Measurements from ENCODE around the gene MCTP1.
"Not testable (repeated sequence)": the region's sequence is repeated elsewhere in the genome, so short reads cannot be mapped to it uniquely, and the experiment has no call there.

The MCTP1 gene

GRCh38 chr5:95177456-95177855, 107.4 kb downstream of the MCTP1 start:
- Mint-ChIP-seq H3K27me3 (peaks cover 8% of the 10 kb centered on the region), H3K4me1 (ENCODE audit: low read depth) (no peaks in the 10 kb centered on the region), H3K9me3 (peaks cover 6% of the 10 kb centered on the region), H3K27ac (no peak overlapping the region), H3K4me3 (no peak overlapping the region), H3K36me3 (ENCODE audit: low read depth) (no peaks in the 10 kb centered on the region)

GRCh38 chr5:95175106-95175505, 109.8 kb downstream of the MCTP1 start:
- no peaks in the 10 kb centered on the region for H3K4me1 Mint-ChIP-seq (ENCODE audit: low read depth)
- peaks cover 4% of the 10 kb centered on the region for H3K9me3 Mint-ChIP-seq
- H3K4me3 Mint-ChIP-seq, result no peak overlapping the region

DNA sequence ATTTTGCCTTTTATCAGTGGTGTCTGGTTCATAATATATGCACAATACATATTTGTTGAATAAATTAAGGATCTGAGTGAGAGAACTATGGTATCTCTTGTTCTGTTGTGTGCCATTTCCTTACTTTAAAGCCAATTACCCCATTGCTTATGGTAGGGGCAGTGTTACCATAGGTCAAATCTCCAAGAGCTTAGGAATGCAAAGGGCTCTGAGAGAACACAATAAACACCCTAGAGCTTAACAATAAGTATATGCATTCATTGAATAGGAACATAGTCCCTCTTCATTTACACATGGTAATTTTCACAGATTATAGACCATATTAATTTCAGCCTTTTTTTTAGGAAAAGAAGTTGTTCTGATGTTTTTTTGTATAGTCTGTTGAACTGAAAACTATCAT, 112.2 kb downstream of the MCTP1 start:
- no peak overlapping the region for H3K27ac Mint-ChIP-seq
- H3K9me3 Mint-ChIP-seq, result peaks cover 10% of the 10 kb centered on the region
- no peaks in the 10 kb centered on the region for H3K4me1 Mint-ChIP-seq (ENCODE audit: low read depth)
- H3K4me3 Mint-ChIP-seq, result no peak overlapping the region
- H3K27me3 Mint-ChIP-seq, result no peaks in the 10 kb centered on the region
- H3K36me3 Mint-ChIP-seq (ENCODE audit: low read depth), result no peaks in the 10 kb centered on the region

More at GRCh38 chr5:95175106-95175505, 109.8 kb downstream of the MCTP1 start:
- no peak overlapping the region for H3K27ac Mint-ChIP-seq
- H3K36me3 Mint-ChIP-seq (ENCODE audit: low read depth), result no peaks in the 10 kb centered on the region
- H3K27me3 Mint-ChIP-seq, result no peaks in the 10 kb centered on the region

GRCh38 chr5:95164861-95165260, 120.0 kb downstream of the MCTP1 start:
- Mint-ChIP-seq H3K27ac (no peak overlapping the region), H3K27me3 (no peaks in the 10 kb centered on the region), H3K9me3 (peaks cover 4% of the 10 kb centered on the region), H3K4me1 (ENCODE audit: low read depth) (peaks cover 4% of the 10 kb centered on the region), H3K36me3 (ENCODE audit: low read depth) (no peaks in the 10 kb centered on the region), H3K4me3 (no peak overlapping the region)

DNA sequence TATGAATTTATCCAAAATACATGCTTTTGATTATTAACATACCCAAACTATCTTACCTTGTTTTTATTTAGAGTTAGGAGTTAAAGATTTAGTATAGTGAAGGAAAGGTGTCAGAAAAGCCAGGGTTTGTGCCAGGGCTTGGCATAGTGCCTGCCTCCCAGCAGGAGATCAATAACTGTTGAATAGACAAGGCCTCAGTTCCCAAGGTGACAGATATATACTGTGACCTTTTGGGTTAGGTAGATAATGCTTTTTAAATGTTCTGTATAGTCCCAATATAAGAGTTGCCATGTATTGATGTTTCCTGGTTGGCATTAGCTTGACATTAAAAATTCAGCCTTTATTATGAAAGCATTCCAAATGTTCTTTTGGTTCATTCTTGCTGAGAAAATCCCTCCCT, 121.8 kb downstream of the MCTP1 start:
- Mint-ChIP-seq H3K27ac (no peak overlapping the region), H3K4me1 (ENCODE audit: low read depth) (peaks cover 4% of the 10 kb centered on the region), H3K27me3 (no peaks in the 10 kb centered on the region), H3K4me3 (no peak overlapping the region), H3K36me3 (ENCODE audit: low read depth) (no peaks in the 10 kb centered on the region), H3K9me3 (no peaks in the 10 kb centered on the region)

GRCh38 chr5:95162231-95162992, 122.5 kb downstream of the MCTP1 start:
- H3K9me3 Mint-ChIP-seq, result no peaks in the 10 kb centered on the region
- no peak overlapping the region for H3K4me3 Mint-ChIP-seq
- H3K4me1 Mint-ChIP-seq (ENCODE audit: low read depth), result peaks cover 4% of the 10 kb centered on the region
- H3K36me3 Mint-ChIP-seq (ENCODE audit: low read depth), result no peaks in the 10 kb centered on the region
- no peaks in the 10 kb centered on the region for H3K27me3 Mint-ChIP-seq
- peak overlapping the region; percentile 32 for H3K27ac Mint-ChIP-seq

GRCh38 chr5:95159603-95160002, 125.3 kb downstream of the MCTP1 start:
- H3K27me3 Mint-ChIP-seq, result no peaks in the 10 kb centered on the region
- H3K36me3 Mint-ChIP-seq (ENCODE audit: low read depth), result no peaks in the 10 kb centered on the region
- peaks cover 4% of the 10 kb centered on the region for H3K4me1 Mint-ChIP-seq (ENCODE audit: low read depth)
- no peak overlapping the region for H3K4me3 Mint-ChIP-seq
- no peaks in the 10 kb centered on the region for H3K9me3 Mint-ChIP-seq
- no peak overlapping the region for H3K27ac Mint-ChIP-seq

- Mint-ChIP-seq H3K36me3 (ENCODE audit: low read depth) (no peaks in the 10 kb centered on the region), H3K4me1 (ENCODE audit: low read depth) (no peaks in the 10 kb centered on the region), H3K27ac (no peak overlapping the region)
Observed at GRCh38 chr5:95155888-95156287, 129.0 kb downstream of the MCTP1 start.

GRCh38 chr5:95153511-95153910, 131.4 kb downstream of the MCTP1 start:
- peaks cover 4% of the 10 kb centered on the region for H3K27me3 Mint-ChIP-seq
- H3K36me3 Mint-ChIP-seq (ENCODE audit: low read depth), result no peaks in the 10 kb centered on the region
- H3K4me1 Mint-ChIP-seq (ENCODE audit: low read depth), result no peaks in the 10 kb centered on the region
- H3K9me3 Mint-ChIP-seq, result no peaks in the 10 kb centered on the region
- no peak overlapping the region for H3K27ac Mint-ChIP-seq
- H3K4me3 Mint-ChIP-seq, result no peak overlapping the region

More at GRCh38 chr5:95155888-95156287, 129.0 kb downstream of the MCTP1 start:
- Mint-ChIP-seq H3K27me3 (peaks cover 4% of the 10 kb centered on the region), H3K9me3 (no peaks in the 10 kb centered on the region), H3K4me3 (no peak overlapping the region)

- no peaks in the 10 kb centered on the region for H3K4me1 Mint-ChIP-seq (ENCODE audit: low read depth)
- H3K27ac Mint-ChIP-seq, result no peak overlapping the region
- peaks cover 4% of the 10 kb centered on the region for H3K27me3 Mint-ChIP-seq
- peaks cover 6% of the 10 kb centered on the region for H3K9me3 Mint-ChIP-seq
- H3K4me3 Mint-ChIP-seq, result no peak overlapping the region
- no peaks in the 10 kb centered on the region for H3K36me3 Mint-ChIP-seq (ENCODE audit: low read depth)
Observed at GRCh38 chr5:95152535-95152934, 132.4 kb downstream of the MCTP1 start.

- H3K4me3 Mint-ChIP-seq, result no peak overlapping the region
- no peak overlapping the region for H3K27ac Mint-ChIP-seq
- H3K27me3 Mint-ChIP-seq, result peaks cover 4% of the 10 kb centered on the region
- no peaks in the 10 kb centered on the region for H3K4me1 Mint-ChIP-seq (ENCODE audit: low read depth)
- peaks cover 9% of the 10 kb centered on the region for H3K9me3 Mint-ChIP-seq
- no peaks in the 10 kb centered on the region for H3K36me3 Mint-ChIP-seq (ENCODE audit: low read depth)
Observed at GRCh38 chr5:95152131-95152530, 132.8 kb downstream of the MCTP1 start.

GRCh38 chr5:95151694-95152093, 133.2 kb downstream of the MCTP1 start:
- Mint-ChIP-seq H3K27me3 (peaks cover 4% of the 10 kb centered on the region), H3K4me3 (no peak overlapping the region), H3K36me3 (ENCODE audit: low read depth) (no peaks in the 10 kb centered on the region), H3K27ac (no peak overlapping the region), H3K4me1 (ENCODE audit: low read depth) (no peaks in the 10 kb centered on the region), H3K9me3 (peaks cover 9% of the 10 kb centered on the region)

- no peaks in the 10 kb centered on the region for H3K36me3 Mint-ChIP-seq (ENCODE audit: low read depth)
- H3K4me1 Mint-ChIP-seq (ENCODE audit: low read depth), result no peaks in the 10 kb centered on the region
- peaks cover 9% of the 10 kb centered on the region for H3K9me3 Mint-ChIP-seq
- no peak overlapping the region for H3K4me3 Mint-ChIP-seq
- H3K27me3 Mint-ChIP-seq, result peaks cover 4% of the 10 kb centered on the region
- no peak overlapping the region for H3K27ac Mint-ChIP-seq
Observed at GRCh38 chr5:95149387-95149786, 135.5 kb downstream of the MCTP1 start.

- Mint-ChIP-seq H3K27me3 (peaks cover 4% of the 10 kb centered on the region), H3K36me3 (ENCODE audit: low read depth) (no peaks in the 10 kb centered on the region), H3K4me3 (no peak overlapping the region)
Observed at GRCh38 chr5:95148453-95148852, 136.4 kb downstream of the MCTP1 start.

GRCh38 chr5:95143858-95144257, 141.0 kb downstream of the MCTP1 start:
- H3K4me1 Mint-ChIP-seq (ENCODE audit: low read depth); H3K9me3 Mint-ChIP-seq; H3K27me3 Mint-ChIP-seq; H3K27ac Mint-ChIP-seq; H3K36me3 Mint-ChIP-seq (ENCODE audit: low read depth); H3K4me3 Mint-ChIP-seq: not testable (repeated sequence)

More at GRCh38 chr5:95148453-95148852, 136.4 kb downstream of the MCTP1 start:
- Mint-ChIP-seq H3K27ac (no peak overlapping the region), H3K4me1 (ENCODE audit: low read depth) (no peaks in the 10 kb centered on the region), H3K9me3 (peaks cover 9% of the 10 kb centered on the region)

DNA sequence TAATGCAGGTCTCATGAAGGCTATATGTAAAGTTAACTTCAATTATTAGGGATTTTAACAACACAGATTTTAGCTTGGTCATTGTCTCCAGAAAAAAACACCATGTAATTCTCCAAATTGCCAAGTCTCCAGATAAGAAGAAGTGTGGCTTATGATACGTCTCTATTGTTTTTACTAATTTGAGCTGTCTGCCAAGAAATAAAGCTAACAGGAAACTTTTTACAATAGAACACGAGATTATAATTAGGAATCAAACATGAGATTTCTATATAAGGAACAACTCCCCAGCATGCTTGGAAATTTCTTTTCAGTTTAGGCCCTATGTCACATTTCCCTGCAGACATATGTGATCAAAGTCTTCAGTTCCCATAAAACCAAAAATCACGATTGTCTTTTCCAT, 142.7 kb downstream of the MCTP1 start:
- H3K36me3 Mint-ChIP-seq (ENCODE audit: low read depth), result no peaks in the 10 kb centered on the region
- no peaks in the 10 kb centered on the region for H3K9me3 Mint-ChIP-seq
- no peaks in the 10 kb centered on the region for H3K4me1 Mint-ChIP-seq (ENCODE audit: low read depth)
- no peak overlapping the region for H3K27ac Mint-ChIP-seq
- H3K4me3 Mint-ChIP-seq, result no peak overlapping the region
- no peaks in the 10 kb centered on the region for H3K27me3 Mint-ChIP-seq

Data from stimulated activated naive CD8-positive, alpha-beta T cell treated with anti-CD3 and anti-CD28 coated beads, Interleukin-15, Interleukin-2, amounts not matched to agents 100 ng/mL and 50 ng/mL, for 24 hours (primary cell).